Measurements from ENCODE around the gene MCM5. TPM values are rescaled to one million over a fixed set of nuclear protein-coding genes. Genes with fewer than 3 reads are reported as not detected.

The MCM5 gene
- total and polyA plus RNA-seq, 2 of the 13 experiments (the other 11 are each of a cell fraction or from before 2014, with no cell fraction given), result 40.2 to 93.5 TPM

DNA sequence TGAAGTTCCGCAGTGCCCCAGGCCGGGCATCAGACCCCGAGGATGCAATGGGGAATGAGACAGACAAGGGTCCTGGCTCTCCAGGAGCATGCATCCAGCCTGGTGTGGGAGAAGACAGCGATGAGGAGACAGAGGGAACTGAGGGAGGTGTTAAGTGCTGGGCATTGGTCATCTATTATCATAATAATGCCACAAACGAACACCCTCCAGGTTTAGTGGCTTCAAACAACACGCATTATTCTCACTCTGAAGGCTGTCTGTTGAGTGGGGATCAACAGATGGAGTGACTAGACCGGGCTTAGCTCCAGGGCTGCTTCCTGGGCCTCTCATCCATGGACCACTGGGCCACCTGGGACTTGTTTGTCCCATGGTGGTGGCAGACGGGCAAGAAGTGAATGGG is 48.6 kb downstream of the MCM5 start (continued):
- TF ChIP-seq MAFK (conservative IDR thresholded peaks at IDR 0.05 in 1 of 2, IDR thresholded peaks at IDR 0.05 in 1 of 2; ENCODE audit: low read length in 2 of 2) (no peak), SRSF9 (IDR thresholded peaks at IDR 0.05; ENCODE audit: borderline replicate concordance, insufficient read depth, low read depth, low read length, poor library complexity, severe bottlenecking) (no peak), PHB2 (IDR thresholded peaks at IDR 0.05; ENCODE audit: partially characterized antibody) (no peak), KAT2B (IDR thresholded peaks at IDR 0.05; ENCODE audit: borderline replicate concordance, low read depth, low read length) (no peak), ZKSCAN5 (CRISPR knock-in tag; IDR thresholded peaks at IDR 0.05) (no peak), ZNF496 (CRISPR knock-in tag; IDR thresholded peaks at IDR 0.05; ENCODE audit: insufficient replicate concordance) (no peak), ZNF510 (CRISPR knock-in tag; IDR thresholded peaks at IDR 0.05; ENCODE audit: low read depth) (no peak), ZNF383 (CRISPR knock-in tag; IDR thresholded peaks at IDR 0.05; ENCODE audit: borderline replicate concordance) (no peak), E2F2 (CRISPR knock-in tag; IDR thresholded peaks at IDR 0.05; ENCODE audit: borderline replicate concordance) (no peak), CENPT (CRISPR knock-in tag; IDR thresholded peaks at IDR 0.05; ENCODE audit: low read depth) (no peak)
- TF ChIP-seq, protein P1, sequence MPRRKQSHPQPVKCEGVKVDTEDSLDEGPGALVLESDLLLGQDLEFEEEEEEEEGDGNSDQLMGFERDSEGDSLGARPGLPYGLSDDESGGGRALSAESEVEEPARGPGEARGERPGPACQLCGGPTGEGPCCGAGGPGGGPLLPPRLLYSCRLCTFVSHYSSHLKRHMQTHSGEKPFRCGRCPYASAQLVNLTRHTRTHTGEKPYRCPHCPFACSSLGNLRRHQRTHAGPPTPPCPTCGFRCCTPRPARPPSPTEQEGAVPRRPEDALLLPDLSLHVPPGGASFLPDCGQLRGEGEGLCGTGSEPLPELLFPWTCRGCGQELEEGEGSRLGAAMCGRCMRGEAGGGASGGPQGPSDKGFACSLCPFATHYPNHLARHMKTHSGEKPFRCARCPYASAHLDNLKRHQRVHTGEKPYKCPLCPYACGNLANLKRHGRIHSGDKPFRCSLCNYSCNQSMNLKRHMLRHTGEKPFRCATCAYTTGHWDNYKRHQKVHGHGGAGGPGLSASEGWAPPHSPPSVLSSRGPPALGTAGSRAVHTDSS (CRISPR knock-in tag; conservative IDR thresholded peaks at IDR 0.05), result no peak

Measured in HepG2 (cell line).